Renal cortex interstitium (tissue), 11 donors: ENCODE results near the gene TMEM167B. TPM values are rescaled to one million over a fixed set of nuclear protein-coding genes. Genes with fewer than 3 reads are reported as not detected.

Experiments used
- DNase-seq, 11 donors: peaks; one replicate each; pipeline ENCODE4 v3.0.0-alpha.2; 2013; ENCODE audit warnings: low read depth in 9 of 11, low spot score in 4 of 11; ENCODE audit errors: extremely low read depth in 1 of 11
- polyA plus RNA-seq, 3 donors: library from polyadenylated mRNA; unstranded; fragments of 120-200 nt; gene quantifications; one replicate each; pipeline ENCODE4 v1.2.1, GENCODE V29; 2013; ENCODE audit not compliant: insufficient read length in 3 of 3

TMEM167B gene
- polyA plus RNA-seq, 3 donors = 39.3 to 40.5 (median 40.4) TPM

- DNase-seq = no peak
Measured at GRCh38 chr1:109067883-109068282, 22.7 kb upstream of the TMEM167B start.

- no peak for DNase-seq
Measured at GRCh38 chr1:109069294-109069693, 21.3 kb upstream of the TMEM167B start.

GRCh38 chr1:109075531-109076490 lies 14.8 kb upstream of the TMEM167B start, which contains the start of gene TAF13:
TAF13 (minus strand) TSS chr1:109076003; CDS start chr1:109075947, 56 bp downstream.
- DNase-seq = peak; percentile 83 to 96 (median 92)

GRCh38 chr1:109078317-109078716 lies 12.2 kb upstream of the TMEM167B start:
- DNase-seq = no peak

GRCh38 chr1:109079240-109079622 lies 11.3 kb upstream of the TMEM167B start:
- no peak for DNase-seq

GRCh38 chr1:109080441-109081082 lies 10.0 kb upstream of the TMEM167B start:
- no peak for DNase-seq

GRCh38 chr1:109083501-109083900 lies 7.1 kb upstream of the TMEM167B start:
- no peak for DNase-seq

- no peak for DNase-seq
Measured at GRCh38 chr1:109083923-109084322, 6.6 kb upstream of the TMEM167B start.

GRCh38 chr1:109084563-109085517 lies 5.7 kb upstream of the TMEM167B start:
- no peak for DNase-seq

- peak in 1 of 11 donors; percentile 36 for DNase-seq
Measured at GRCh38 chr1:109089242-109090015, 1.1 kb upstream of the TMEM167B start.

GRCh38 chr1:109091078-109091838 lies 694 bp downstream of the TMEM167B start:
- no peak for DNase-seq

GRCh38 chr1:109091839-109092193 lies 1.3 kb downstream of the TMEM167B start:
- no peak for DNase-seq

- no peak for DNase-seq
Measured at GRCh38 chr1:109094377-109094803, 3.8 kb downstream of the TMEM167B start.

GRCh38 chr1:109094871-109095270 lies 4.3 kb downstream of the TMEM167B start:
- no peak for DNase-seq

GRCh38 chr1:109095631-109096030 lies 5.1 kb downstream of the TMEM167B start:
- DNase-seq = no peak

- no peak for DNase-seq
Measured at GRCh38 chr1:109096120-109096519, 5.6 kb downstream of the TMEM167B start.

GRCh38 chr1:109099938-109100773 lies 9.6 kb downstream of the TMEM167B start:
- DNase-seq = peak; percentile 90 to 98 (median 95)
